GM19463 (cell line): ENCODE measurements around the gene EPHA7.

Experiments used
- ATAC-seq: cut with Tn5 transposase; IDR thresholded peaks from one replicate; pipeline ENCODE4 v1.9.1; 2021; ENCODE audit warnings: mild to moderate bottlenecking, moderate library complexity; ENCODE audit not compliant: unreplicated experiment

Gene EPHA7

GRCh38 chr6:93259332-93259731 lies 160.0 kb downstream of the EPHA7 start:
- ATAC-seq = no peak

GRCh38 chr6:93252930-93253329 lies 166.4 kb downstream of the EPHA7 start:
- ATAC-seq = no peak

GRCh38 chr6:93248631-93249030 lies 170.7 kb downstream of the EPHA7 start:
- no peak for ATAC-seq

- no peak for ATAC-seq
Measured at GRCh38 chr6:93243231-93243778, 176.1 kb downstream of the EPHA7 start.

- no peak for ATAC-seq
Measured at GRCh38 chr6:93242049-93242448, 177.3 kb downstream of the EPHA7 start.

GRCh38 chr6:93238632-93239031 lies 180.7 kb downstream of the EPHA7 start:
- no peak for ATAC-seq

- no peak for ATAC-seq
Measured at GRCh38 chr6:93235775-93236174, 183.6 kb downstream of the EPHA7 start.

- ATAC-seq = no peak
Measured at GRCh38 chr6:93226822-93227221, 192.5 kb downstream of the EPHA7 start.

- no peak for ATAC-seq
Measured at GRCh38 chr6:93222071-93222851, 197.1 kb downstream of the EPHA7 start.

- ATAC-seq = no peak
Measured at GRCh38 chr6:93219447-93219846, 199.9 kb downstream of the EPHA7 start.

- ATAC-seq = no peak
Measured at GRCh38 chr6:93218096-93218495, 201.3 kb downstream of the EPHA7 start.

GRCh38 chr6:93213028-93213427 lies 206.3 kb downstream of the EPHA7 start:
- ATAC-seq = no peak

GRCh38 chr6:93210908-93211307 lies 208.5 kb downstream of the EPHA7 start:
- ATAC-seq = no peak

GRCh38 chr6:93209358-93209757 lies 210.0 kb downstream of the EPHA7 start:
- no peak for ATAC-seq

- ATAC-seq = no peak
Measured at GRCh38 chr6:93196406-93196970, 222.9 kb downstream of the EPHA7 start.

- no peak for ATAC-seq
Measured at GRCh38 chr6:93194480-93194879, 224.9 kb downstream of the EPHA7 start.

- ATAC-seq = no peak
Measured at GRCh38 chr6:93193868-93194267, 225.5 kb downstream of the EPHA7 start.
